CMK (cell line): ENCODE results near the gene NR2F1-AS1.
"Not testable (repeated sequence)": the region's sequence is repeated elsewhere in the genome, so short reads cannot be mapped to it uniquely, and the experiment has no call there.

Source experiments
- DNase-seq: peaks from one replicate; pipeline ENCODE4 v3.0.0-alpha.2; 2010; ENCODE audit warnings: low read depth

The NR2F1-AS1 gene

GRCh38 chr5:93517828-93518227 is 63.2 kb downstream of the NR2F1-AS1 start:
- DNase-seq: no peak

GRCh38 chr5:93513298-93513697 is 67.7 kb downstream of the NR2F1-AS1 start:
- DNase-seq: no peak

DNA sequence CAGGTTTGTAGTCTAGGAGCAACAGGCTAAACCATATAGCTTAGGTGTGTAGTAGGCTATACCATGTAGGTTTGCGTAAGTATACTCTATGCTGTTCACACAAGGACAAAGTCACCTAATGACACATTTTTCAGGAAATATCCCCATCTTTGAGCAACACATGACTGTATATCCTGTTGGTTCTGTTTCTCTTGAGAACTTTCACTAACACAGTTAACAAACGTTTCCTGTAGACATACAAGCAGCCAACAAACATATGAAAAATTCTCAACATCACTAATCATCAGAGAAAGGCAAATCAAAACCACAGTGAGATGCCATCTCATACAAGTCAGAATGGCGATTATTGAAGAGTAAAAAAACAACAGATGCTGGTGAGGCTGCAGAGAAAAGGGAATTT is 68.2 kb downstream of the NR2F1-AS1 start:
- no peak for DNase-seq

GRCh38 chr5:93511445-93511844 is 69.6 kb downstream of the NR2F1-AS1 start:
- no peak for DNase-seq

DNA sequence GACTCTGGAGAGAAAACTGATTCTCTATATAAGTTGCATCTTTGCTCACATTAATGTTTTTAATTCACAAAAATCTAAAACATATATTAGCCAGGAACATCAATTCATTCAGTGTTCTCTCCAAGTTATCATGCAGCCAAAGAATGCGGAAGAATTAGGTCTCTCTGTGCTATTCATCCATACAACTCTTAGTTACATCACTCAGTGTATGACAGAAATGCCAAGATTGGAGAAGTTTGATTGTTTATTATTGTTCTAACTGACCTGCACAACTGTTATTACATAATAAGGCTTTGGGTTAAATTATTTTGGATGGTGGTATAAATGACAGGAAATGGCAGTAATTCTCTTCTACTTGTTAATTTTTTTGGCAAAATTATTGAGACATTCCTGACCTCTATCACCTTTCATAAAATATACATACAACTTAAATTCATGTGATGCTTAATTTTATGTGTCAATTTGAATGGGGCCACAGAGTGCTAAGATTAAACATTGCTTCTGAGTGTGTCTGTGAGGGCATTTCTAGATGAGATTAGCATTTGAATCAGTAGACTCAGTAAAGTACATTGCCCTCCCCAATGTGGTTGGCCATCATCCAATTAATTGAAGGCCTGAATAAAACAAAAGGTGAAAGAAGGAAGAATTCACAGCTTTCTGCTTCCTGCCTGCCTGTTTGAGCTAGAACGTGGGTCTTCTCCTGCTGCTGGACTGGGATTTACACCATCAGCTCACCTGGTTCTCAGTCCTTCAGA is 70.2 kb downstream of the NR2F1-AS1 start:
- no peak for DNase-seq

DNA sequence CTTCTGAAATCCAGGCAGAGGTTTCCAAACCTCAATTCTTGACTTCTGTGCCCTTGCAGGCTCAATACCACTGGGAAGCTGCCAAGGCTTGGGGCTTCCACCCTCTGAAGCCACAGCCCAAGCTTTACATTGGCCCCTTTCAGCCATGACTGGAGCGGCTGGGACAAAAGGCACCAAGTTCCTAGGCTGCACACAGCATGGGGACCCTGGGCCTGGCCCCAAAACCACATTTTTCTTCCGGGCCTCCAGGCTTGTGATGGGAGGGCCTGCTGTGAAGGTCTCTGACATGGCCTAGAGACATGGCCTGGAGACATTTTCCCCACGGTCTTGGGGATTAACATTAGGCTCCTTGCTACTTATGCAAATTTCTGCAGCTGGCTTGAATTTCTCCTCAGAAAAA is 75.5 kb downstream of the NR2F1-AS1 start:
- not testable (repeated sequence) for DNase-seq

- no peak for DNase-seq
These were observed 77.4 kb downstream of the NR2F1-AS1 start for GRCh38 chr5:93503598-93504067.

DNA sequence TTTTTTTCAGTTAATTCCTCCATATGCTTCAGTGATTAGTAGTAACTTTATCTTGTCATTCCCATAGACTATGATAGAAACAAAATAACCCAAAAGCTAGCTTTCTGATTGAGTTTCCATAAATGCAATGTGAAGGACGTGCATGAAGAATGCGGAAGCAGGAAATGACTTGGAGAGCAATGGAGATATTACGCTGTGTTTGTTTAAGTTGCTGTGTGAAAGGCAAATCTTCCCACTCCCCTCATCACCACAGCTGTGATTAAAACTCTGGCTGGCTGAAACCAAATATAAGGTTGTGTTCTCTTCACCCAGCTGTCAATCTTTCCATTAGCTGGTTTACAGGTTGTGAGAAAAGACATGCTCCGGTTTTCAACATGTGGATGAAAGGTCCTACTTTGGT is 83.9 kb downstream of the NR2F1-AS1 start:
- no peak for DNase-seq

DNA sequence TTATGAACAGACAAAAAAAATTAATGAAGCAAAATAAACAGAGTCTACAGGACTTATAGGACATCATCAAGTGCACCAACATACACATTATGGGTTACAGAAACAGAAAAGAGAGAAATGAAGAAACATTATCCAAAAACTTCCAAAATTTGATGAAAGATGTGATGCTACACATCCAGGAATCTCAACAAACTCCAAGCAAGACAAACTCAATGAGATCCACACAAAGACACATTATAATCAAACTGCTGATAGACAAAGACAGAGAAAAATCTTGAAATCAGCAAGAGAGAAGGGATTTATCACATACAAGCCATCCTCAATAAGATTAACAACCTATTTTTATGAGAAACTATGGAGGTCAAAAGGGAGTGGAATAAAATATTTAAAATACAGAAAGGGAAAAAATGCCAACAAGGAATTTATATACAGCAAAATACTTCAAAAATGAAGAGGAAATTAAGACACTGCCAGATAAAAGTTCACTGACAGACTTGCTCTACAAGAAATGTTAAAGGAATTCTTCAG is 101.0 kb downstream of the NR2F1-AS1 start:
- no peak for DNase-seq

DNA sequence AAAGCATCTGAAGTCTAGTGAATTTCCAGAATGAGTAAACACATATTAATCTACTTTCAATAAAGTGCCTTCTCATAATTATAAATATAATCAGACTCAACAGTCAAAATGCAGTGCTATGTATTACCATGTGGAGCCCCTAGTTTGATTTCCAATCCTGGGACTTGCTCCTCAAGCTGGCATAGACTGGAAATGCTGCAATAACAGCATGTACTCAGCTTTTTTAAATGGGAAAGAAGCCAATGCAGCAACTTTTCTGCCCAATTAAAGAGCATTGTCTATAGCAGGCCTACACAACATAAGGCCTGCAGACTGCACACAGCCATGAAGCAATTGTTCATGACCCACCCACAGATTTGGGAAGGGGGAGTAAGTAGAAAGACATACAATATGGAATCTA is 103.2 kb downstream of the NR2F1-AS1 start:
- no peak for DNase-seq

GRCh38 chr5:93476251-93476742 is 104.7 kb downstream of the NR2F1-AS1 start:
- DNase-seq: no peak

- DNase-seq: no peak
These were observed 118.1 kb downstream of the NR2F1-AS1 start for GRCh38 chr5:93462916-93463315.

- no peak for DNase-seq
These were observed 119.3 kb downstream of the NR2F1-AS1 start for GRCh38 chr5:93461756-93462155.

DNA sequence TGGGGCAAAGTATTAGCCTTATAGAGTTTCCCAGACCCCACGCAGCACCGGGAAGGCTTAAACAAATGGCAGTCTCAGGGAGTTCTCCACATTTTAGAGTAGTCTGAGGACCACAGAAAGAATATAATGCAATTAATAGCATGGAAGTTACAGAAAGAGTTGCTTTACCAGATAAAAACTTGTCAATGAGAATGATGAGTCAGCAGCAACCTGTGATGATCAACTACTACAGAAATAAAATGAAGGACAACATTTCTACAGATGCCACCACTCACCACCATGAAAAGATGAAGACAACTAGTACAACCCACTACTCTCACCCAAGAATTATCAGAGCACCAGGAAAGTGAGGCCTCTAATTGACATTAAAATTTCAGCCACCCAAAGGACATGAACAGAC is 120.7 kb downstream of the NR2F1-AS1 start:
- no peak for DNase-seq

GRCh38 chr5:93456796-93457195 is 124.2 kb downstream of the NR2F1-AS1 start:
- not testable (repeated sequence) for DNase-seq

DNA sequence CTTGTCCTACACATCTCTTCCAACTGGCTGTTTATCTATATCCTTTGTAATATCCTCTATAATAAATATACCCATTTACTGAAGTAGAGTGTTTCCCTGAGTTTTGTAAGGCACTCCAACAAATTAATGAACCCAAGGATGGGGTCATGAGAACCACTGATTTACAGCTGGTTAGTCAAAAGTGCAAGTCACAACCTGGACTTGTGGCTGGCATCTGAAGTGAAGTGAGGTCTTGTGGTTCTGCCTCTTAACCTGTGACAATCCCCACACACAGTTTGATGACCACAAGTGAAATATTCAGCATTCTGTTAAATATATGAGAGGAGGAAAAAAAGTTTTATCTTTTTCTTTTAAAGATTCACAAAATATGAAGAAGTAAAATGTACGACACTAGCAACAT is 126.1 kb downstream of the NR2F1-AS1 start:
- no peak for DNase-seq

- DNase-seq: no peak
These were observed 128.8 kb downstream of the NR2F1-AS1 start for GRCh38 chr5:93452255-93452654.

DNA sequence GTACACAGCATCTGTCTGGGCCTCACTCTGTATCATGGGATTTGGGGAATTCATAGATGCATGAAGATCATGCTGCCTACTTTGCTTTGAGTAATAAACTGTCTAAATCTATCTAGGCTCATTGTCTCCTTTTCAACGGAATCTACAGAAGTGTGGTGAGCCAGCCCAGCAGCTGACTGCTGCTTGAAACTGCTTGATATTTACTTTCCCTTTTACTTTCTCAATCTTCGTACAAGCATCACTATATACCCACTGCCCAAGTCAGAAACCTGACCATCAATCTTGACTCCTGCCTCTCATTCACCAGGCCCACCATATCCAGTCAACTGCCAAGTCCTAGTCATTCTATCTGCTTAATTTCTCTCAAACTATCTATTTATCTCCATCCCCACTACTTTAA is 142.9 kb downstream of the NR2F1-AS1 start:
- no peak for DNase-seq

GRCh38 chr5:93436083-93436482 is 144.9 kb downstream of the NR2F1-AS1 start:
- DNase-seq: no peak

DNA sequence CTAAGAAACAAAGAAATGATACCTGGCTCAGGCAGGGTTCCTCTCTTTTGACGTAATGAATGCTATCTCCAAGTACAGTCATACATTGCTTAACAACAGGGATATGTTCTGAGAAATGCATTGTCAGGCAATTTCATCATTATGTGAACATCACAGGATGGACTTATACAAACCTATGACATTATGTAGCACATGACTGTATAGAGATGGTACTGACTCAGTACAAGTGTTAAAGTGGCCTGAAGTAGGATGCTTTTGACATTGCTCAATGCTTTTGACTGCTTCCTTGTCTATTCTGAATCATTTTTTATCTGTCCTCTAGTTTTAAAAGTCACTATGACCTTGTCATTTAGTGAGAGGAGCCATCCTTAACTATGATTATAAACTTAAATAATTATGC is 147.6 kb downstream of the NR2F1-AS1 start:
- DNase-seq: no peak

DNA sequence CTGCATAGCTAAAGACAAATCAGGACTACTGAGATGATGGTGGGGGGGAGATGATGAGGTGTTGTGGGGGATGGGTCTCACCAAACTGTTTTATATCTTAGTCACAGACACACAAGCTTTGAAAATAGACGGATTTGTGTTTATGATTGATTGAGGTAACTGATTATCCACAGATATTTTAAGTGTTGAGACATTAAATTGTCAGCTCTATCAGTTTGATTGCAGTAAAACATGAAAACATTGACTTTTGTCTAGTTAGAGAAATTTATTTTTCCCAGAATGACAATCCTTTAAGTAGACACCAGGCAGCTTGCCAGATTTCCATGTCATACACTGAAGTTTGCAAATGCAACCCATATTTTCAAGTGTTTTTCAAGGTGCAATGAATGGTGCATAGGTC is 149.8 kb downstream of the NR2F1-AS1 start:
- DNase-seq: no peak

DNA sequence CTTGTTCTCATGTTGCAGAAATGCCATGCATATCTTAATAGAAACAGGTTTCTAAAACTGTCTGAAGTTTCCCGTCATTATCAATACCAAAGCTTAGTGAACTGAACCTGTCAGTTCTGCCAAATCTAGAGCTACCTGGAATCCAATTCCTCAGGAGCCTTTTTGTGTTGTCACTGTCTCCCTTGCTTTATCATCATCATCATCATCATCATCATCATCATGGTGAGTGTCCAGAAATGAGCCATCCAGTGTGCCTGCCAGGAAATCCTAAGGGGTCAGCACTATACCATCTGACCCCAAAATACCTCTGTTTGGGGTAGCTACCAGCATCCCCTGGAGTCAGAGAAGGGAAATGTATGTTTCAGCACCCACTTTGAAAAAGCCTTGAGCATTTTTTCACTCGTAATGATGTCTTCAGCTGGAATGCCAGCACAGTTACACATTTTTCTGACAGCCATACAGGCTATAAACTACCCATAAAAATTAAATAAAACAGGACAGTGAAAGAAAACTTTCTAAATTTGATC is 150.3 kb downstream of the NR2F1-AS1 start:
- no peak for DNase-seq

GRCh38 chr5:93430118-93430517 is 150.9 kb downstream of the NR2F1-AS1 start:
- no peak for DNase-seq

- no peak for DNase-seq
These were observed 152.2 kb downstream of the NR2F1-AS1 start for GRCh38 chr5:93428868-93429267.
